Breast epithelium (tissue), 3 donors: ENCODE results near the gene TENM3.

Experiments
- CTCF ChIP-seq, 3 donors: fragments of 450-650 bp; IDR thresholded peaks; one replicate each; pipeline ENCODE4 v1.5.1; 2016 to 2017; ENCODE audit warnings: antibody characterized with exemption in 3 of 3, mild to moderate bottlenecking in 3 of 3, moderate library complexity in 3 of 3
- POLR2A ChIP-seq: fragments of 450-650 bp; IDR thresholded peaks from one replicate; pipeline ENCODE4 v1.6.1; 2016; ENCODE audit warnings: antibody characterized with exemption, mild to moderate bottlenecking, moderate library complexity
- POLR2AphosphoS5 ChIP-seq, 3 donors: sonication (generic); formaldehyde crosslinking; IDR thresholded peaks; one replicate each; pipeline ENCODE4 v1.6.1; 2017; ENCODE audit warnings: antibody characterized with exemption in 3 of 3

- TF ChIP-seq CTCF (IDR thresholded peaks at IDR 0.05): no peak
- TF ChIP-seq POLR2AphosphoS5 (IDR thresholded peaks at IDR 0.05): no peak
- TF ChIP-seq POLR2A: no peak
Observed at GRCh38 chr4:182488896-182489295, 245.7 kb downstream of the TENM3 start.
